Uterus (tissue), 2 donors: ENCODE results near the gene CASP5.

ENCODE experiments used
- POLR2A ChIP-seq, 2 donors: fragments of 450-650 bp; IDR thresholded peaks; one replicate each; pipeline ENCODE4 v1.6.1; 2016; ENCODE audit warnings: antibody characterized with exemption in 2 of 2, mild to moderate bottlenecking in 1 of 2, moderate library complexity in 1 of 2
- TF ChIP-seq, protein P1 (sequence below), 4 experiments: fragments of 200-600 bp in 2 of 4; fragments of 450-650 bp in 2 of 4; sonication (generic) in 2 of 4; IDR thresholded peaks; one replicate each; pipeline ENCODE4 v1.5.1; 2016 to 2019; ENCODE audit warnings: antibody characterized with exemption in 4 of 4, mild to moderate bottlenecking in 2 of 4, moderate library complexity in 1 of 4

DNA sequence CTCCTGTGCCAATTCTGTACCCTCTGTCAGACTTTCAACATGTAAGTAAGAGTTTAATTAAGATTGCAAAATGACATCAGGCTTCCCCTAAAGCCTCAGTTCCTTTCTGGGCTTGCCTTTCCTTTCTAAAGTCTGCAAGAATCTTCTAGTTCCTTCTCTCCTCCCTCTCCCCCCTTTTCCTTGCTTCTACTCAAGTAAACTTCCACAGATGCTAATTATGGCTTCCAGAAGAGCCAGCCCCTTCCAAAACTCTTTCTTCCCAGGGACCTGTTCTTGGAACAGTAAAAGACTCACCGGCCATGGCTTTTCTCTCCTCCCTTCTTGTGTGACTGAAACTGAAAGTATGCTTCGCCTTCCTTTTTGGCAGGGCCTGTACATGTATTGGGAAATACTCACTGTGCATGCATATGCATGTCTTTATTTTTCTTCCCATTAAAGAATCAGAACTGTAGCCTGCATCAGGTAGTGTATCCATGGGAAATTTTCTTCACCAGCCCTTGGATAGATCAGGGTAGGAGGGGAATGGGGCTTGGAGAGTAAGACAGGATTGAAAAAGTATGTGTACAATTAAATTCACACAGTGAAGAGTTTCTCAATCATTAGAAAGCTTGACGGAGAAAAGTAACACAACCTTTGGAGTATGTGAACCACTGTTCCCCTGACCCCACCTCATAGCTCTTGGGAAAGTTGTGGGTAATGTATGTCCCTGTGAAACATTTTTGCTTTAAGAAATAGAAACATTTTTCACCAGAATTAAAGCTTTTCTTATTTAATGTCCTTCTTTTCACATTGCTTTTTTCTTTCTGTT, 12.0 kb upstream of the CASP5 start, which contains the start of gene CASP1:
- TF ChIP-seq, protein P1, sequence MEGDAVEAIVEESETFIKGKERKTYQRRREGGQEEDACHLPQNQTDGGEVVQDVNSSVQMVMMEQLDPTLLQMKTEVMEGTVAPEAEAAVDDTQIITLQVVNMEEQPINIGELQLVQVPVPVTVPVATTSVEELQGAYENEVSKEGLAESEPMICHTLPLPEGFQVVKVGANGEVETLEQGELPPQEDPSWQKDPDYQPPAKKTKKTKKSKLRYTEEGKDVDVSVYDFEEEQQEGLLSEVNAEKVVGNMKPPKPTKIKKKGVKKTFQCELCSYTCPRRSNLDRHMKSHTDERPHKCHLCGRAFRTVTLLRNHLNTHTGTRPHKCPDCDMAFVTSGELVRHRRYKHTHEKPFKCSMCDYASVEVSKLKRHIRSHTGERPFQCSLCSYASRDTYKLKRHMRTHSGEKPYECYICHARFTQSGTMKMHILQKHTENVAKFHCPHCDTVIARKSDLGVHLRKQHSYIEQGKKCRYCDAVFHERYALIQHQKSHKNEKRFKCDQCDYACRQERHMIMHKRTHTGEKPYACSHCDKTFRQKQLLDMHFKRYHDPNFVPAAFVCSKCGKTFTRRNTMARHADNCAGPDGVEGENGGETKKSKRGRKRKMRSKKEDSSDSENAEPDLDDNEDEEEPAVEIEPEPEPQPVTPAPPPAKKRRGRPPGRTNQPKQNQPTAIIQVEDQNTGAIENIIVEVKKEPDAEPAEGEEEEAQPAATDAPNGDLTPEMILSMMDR (IDR thresholded peaks at IDR 0.05): no peak
- no peak for TF ChIP-seq POLR2A (IDR thresholded peaks at IDR 0.05)
